Measurements from ENCODE around the gene TBXA2R. TPM values are rescaled to one million over a fixed set of nuclear protein-coding genes. Genes with fewer than 3 reads are reported as not detected.

The TBXA2R gene
- total RNA-seq, 1 experiment from 2014 or later = not detected

GRCh38 chr19:3620817-3621547 is 14.3 kb upstream of the TBXA2R start:
- Mint-ChIP-seq H3K4me3 (ENCODE audit: unreplicated experiment) (no peak overlapping the region), H3K27ac (ENCODE audit: low read depth, unreplicated experiment) (no peak overlapping the region), H3K9me3 (ENCODE audit: unreplicated experiment) (no peaks in the 10 kb centered on the region), H3K36me3 (ENCODE audit: insufficient read depth, unreplicated experiment) (peaks cover 26% of the 10 kb centered on the region), H3K27me3 (ENCODE audit: insufficient read depth, unreplicated experiment) (no peaks in the 10 kb centered on the region), H3K4me1 (ENCODE audit: insufficient read depth, unreplicated experiment) (peaks cover 9% of the 10 kb centered on the region)
- no peak for DNase-seq (ENCODE audit: unreplicated experiment)
- CTCF ChIA-PET = interaction anchor here (0.5 to 0.6 kb wide), 2 partner anchors 44 to 70 kb away, joined by 3 read pairs; no protein-coding TSS in a partner anchor
- no TSS peak for BruUV-seq (replicated peaks)
- POLR2A ChIA-PET = interaction anchor here (0.7 kb wide), 1 partner anchor 13 kb away, joined by 3 read pairs; no protein-coding TSS in a partner anchor
- no peak for TF ChIP-seq CTCF (IDR thresholded peaks at IDR 0.05; ENCODE audit: unreplicated experiment)
- intact Hi-C loops (cut with micrococcal nuclease) = no loop called here

- Mint-ChIP-seq H3K27ac (ENCODE audit: low read depth, unreplicated experiment) (no peak overlapping the region), H3K4me1 (ENCODE audit: insufficient read depth, unreplicated experiment) (peaks cover 9% of the 10 kb centered on the region), H3K36me3 (ENCODE audit: insufficient read depth, unreplicated experiment) (peaks cover 26% of the 10 kb centered on the region), H3K27me3 (ENCODE audit: insufficient read depth, unreplicated experiment) (no peaks in the 10 kb centered on the region), H3K4me3 (ENCODE audit: unreplicated experiment) (no peak overlapping the region), H3K9me3 (ENCODE audit: unreplicated experiment) (no peaks in the 10 kb centered on the region)
- POLR2A ChIA-PET = no interaction called here
- BruUV-seq (replicated peaks) = no TSS peak
- DNase-seq (ENCODE audit: unreplicated experiment) = no peak
- CTCF ChIA-PET = interaction anchor here (0.5 to 1.4 kb wide), 5 partner anchors 45 to 1157 kb away, joined by 3 to 5 read pairs (median 4); no protein-coding TSS in a partner anchor
- no peak for TF ChIP-seq CTCF (IDR thresholded peaks at IDR 0.05; ENCODE audit: unreplicated experiment)
- intact Hi-C loops (cut with micrococcal nuclease) = no loop called here
Measured at GRCh38 chr19:3620145-3620816, 13.6 kb upstream of the TBXA2R start.

- BruUV-seq (replicated peaks) = no TSS peak
- no peaks in the 10 kb centered on the region for H3K27me3 Mint-ChIP-seq (ENCODE audit: insufficient read depth, unreplicated experiment)
- no peaks in the 10 kb centered on the region for H3K9me3 Mint-ChIP-seq (ENCODE audit: unreplicated experiment)
- no peak for DNase-seq (ENCODE audit: unreplicated experiment)
- no peak overlapping the region for H3K4me3 Mint-ChIP-seq (ENCODE audit: unreplicated experiment)
- H3K4me1 Mint-ChIP-seq (ENCODE audit: insufficient read depth, unreplicated experiment) = peaks cover 7% of the 10 kb centered on the region
- peaks cover 26% of the 10 kb centered on the region for H3K36me3 Mint-ChIP-seq (ENCODE audit: insufficient read depth, unreplicated experiment)
- TF ChIP-seq CTCF (IDR thresholded peaks at IDR 0.05; ENCODE audit: unreplicated experiment) = no peak
- ChIA-PET CTCF (interaction anchor here (0.5 to 1.4 kb wide), 4 partner anchors 50 to 718 kb away, joined by 3 to 5 read pairs (median 4); no protein-coding TSS in a partner anchor), POLR2A (no interaction called here)
- intact Hi-C loops (cut with micrococcal nuclease) = no loop called here
- no peak overlapping the region for H3K27ac Mint-ChIP-seq (ENCODE audit: low read depth, unreplicated experiment)
Measured at GRCh38 chr19:3619631-3620012, 12.9 kb upstream of the TBXA2R start.
